Measurements from ENCODE around the gene ZSCAN5A.
"Not testable (repeated sequence)": the region's sequence is repeated elsewhere in the genome, so short reads cannot be mapped to it uniquely, and the experiment has no call there.

Gene ZSCAN5A

DNA sequence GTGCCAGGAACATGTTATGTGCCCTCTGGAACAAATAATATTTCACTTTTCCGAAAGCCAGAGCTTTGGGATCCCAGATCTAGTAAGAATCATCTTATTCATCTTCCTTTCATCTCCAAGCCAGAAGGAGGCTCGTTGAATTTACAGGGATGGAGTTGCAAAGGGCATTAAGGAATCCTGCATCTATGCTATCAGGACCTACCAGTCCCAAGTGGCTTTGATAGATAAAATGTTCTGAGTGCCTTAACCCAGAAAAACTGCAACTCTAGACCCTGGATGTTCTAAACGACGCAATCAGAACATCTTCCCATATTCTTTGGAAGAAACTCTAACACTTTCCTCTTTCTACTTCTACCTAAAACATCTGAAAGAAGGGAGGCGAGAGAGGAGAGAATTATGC, 51.3 kb downstream of the ZSCAN5A start:
- POLR2A ChIA-PET: no interaction called here
- no peak for TF ChIP-seq KLF7 (tag by site-specific recombination; IDR thresholded peaks at IDR 0.05; ENCODE audit: borderline replicate concordance)
- no peak for TF ChIP-seq IKZF3 (tag by site-specific recombination; IDR thresholded peaks at IDR 0.05)
- TF ChIP-seq ZNF473 (tag by site-specific recombination; IDR thresholded peaks at IDR 0.05): no peak
- TF ChIP-seq ZNF518A (tag by site-specific recombination; conservative IDR thresholded peaks at IDR 0.05; ENCODE audit: low read depth): no peak
- TF ChIP-seq, protein P1, sequence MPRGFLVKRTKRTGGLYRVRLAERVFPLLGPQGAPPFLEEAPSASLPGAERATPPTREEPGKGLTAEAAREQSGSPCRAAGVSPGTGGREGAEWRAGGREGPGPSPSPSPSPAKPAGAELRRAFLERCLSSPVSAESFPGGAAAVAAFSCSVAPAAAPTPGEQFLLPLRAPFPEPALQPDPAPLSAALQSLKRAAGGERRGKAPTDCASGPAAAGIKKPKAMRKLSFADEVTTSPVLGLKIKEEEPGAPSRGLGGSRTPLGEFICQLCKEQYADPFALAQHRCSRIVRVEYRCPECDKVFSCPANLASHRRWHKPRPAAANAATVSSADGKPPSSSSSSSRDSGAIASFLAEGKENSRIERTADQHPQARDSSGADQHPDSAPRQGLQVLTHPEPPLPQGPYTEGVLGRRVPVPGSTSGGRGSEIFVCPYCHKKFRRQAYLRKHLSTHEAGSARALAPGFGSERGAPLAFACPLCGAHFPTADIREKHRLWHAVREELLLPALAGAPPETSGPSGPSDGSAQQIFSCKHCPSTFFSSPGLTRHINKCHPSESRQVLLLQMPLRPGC (tag by site-specific recombination; IDR thresholded peaks at IDR 0.05): no peak
- no peak for TF ChIP-seq GLI2 (tag by site-specific recombination; IDR thresholded peaks at IDR 0.05; ENCODE audit: borderline replicate concordance, low read depth)
- TF ChIP-seq ATF2 (tag by site-specific recombination; IDR thresholded peaks at IDR 0.05; ENCODE audit: low read depth): no peak
- no peak for TF ChIP-seq SCRT1 (tag by site-specific recombination; IDR thresholded peaks at IDR 0.05; ENCODE audit: borderline replicate concordance)
- TF ChIP-seq ZNF792 (tag by site-specific recombination; IDR thresholded peaks at IDR 0.05): no peak
- TF ChIP-seq KLF8 (tag by site-specific recombination; IDR thresholded peaks at IDR 0.05): no peak
- TF ChIP-seq ZNF791 (tag by site-specific recombination; IDR thresholded peaks at IDR 0.05): no peak
- no peak for TF ChIP-seq ZNF629 (tag by site-specific recombination; IDR thresholded peaks at IDR 0.05)
- TF ChIP-seq ZBTB49 (tag by site-specific recombination; IDR thresholded peaks at IDR 0.05; ENCODE audit: low read depth): no peak
- TF ChIP-seq ZNF530 (tag by site-specific recombination; IDR thresholded peaks at IDR 0.05; ENCODE audit: low read depth): no peak
- no peak for TF ChIP-seq ZNF776 (tag by site-specific recombination; IDR thresholded peaks at IDR 0.05; ENCODE audit: borderline replicate concordance)
- no peak for TF ChIP-seq PRDM1 (tag by site-specific recombination; IDR thresholded peaks at IDR 0.05)
- Histone ChIP-seq H3K36me3 (ENCODE audit: control insufficient read depth in 2 of 2, insufficient read depth in 1 of 2, low read length in 2 of 2) (no peaks in the 10 kb centered on the region; a peak in 1 of 3 replicates), H3K4me3 (ENCODE audit: low read depth, low read length) (no peak overlapping the region), H3K9me3 (ENCODE audit: control insufficient read depth, insufficient read depth, low read depth, low read length) (no peaks in the 10 kb centered on the region), H3K4me1 (ENCODE audit: control insufficient read depth, insufficient read depth, low read length) (no peaks in the 10 kb centered on the region), H3K27ac (ENCODE audit: extremely low read depth, low read depth, low read length) (no peak overlapping the region)
- CTCF ChIA-PET: interaction anchor here (0.7 to 3.6 kb wide), 2 partner anchors 11 to 36 kb away, joined by 3 to 37 read pairs; no protein-coding TSS in a partner anchor

- CTCF ChIA-PET: interaction anchor here (0.6 to 1.9 kb wide), 3 partner anchors 9 to 193 kb away, joined by 3 to 16 read pairs (median 8); no protein-coding TSS in a partner anchor
- H3K36me3 ChIP-seq (ENCODE audit: control insufficient read depth in 2 of 2, insufficient read depth in 1 of 2, low read length in 2 of 2); H3K9me3 ChIP-seq (ENCODE audit: control insufficient read depth, insufficient read depth, low read depth, low read length); POLR2A ChIA-PET; H3K27ac ChIP-seq (ENCODE audit: extremely low read depth, low read depth, low read length); H3K4me3 ChIP-seq (ENCODE audit: low read depth, low read length); H3K4me1 ChIP-seq (ENCODE audit: control insufficient read depth, insufficient read depth, low read length): not testable (repeated sequence)
These were observed 52.7 kb downstream of the ZSCAN5A start for GRCh38 chr19:56261932-56262331.
